Lower lobe of right lung (tissue), 2 donors: ENCODE data around the gene RADIL. TPM values are rescaled to one million over a fixed set of nuclear protein-coding genes. Genes with fewer than 3 reads are reported as not detected.

Source experiments
- ATAC-seq, 2 donors: fragments of 200-7000 bp; cut with Tn5 transposase; one replicate each; pipeline ENCODE4 v1.9.1; 2020 to 2022; ENCODE audit warnings: mild to moderate bottlenecking in 2 of 2, moderate library complexity in 2 of 2
- DNase-seq: peaks from one replicate; pipeline ENCODE4 v3.0.0-alpha.2; 2020
- H3K27ac ChIP-seq: fragments of 200-600 bp; one replicate; pipeline ENCODE4 v1.8.0; 2022
- H3K27me3 ChIP-seq: fragments of 200-600 bp; one replicate; pipeline ENCODE4 v1.8.0; 2022; ENCODE audit warnings: low read depth
- H3K36me3 ChIP-seq: fragments of 200-600 bp; one replicate; pipeline ENCODE4 v1.8.0; 2022; ENCODE audit warnings: mild to moderate bottlenecking
- H3K4me1 ChIP-seq: fragments of 200-600 bp; one replicate; pipeline ENCODE4 v1.8.0; 2022
- H3K4me3 ChIP-seq: fragments of 200-600 bp; one replicate; pipeline ENCODE4 v1.8.0; 2022; ENCODE audit warnings: mild to moderate bottlenecking
- H3K9me3 ChIP-seq: fragments of 200-600 bp; one replicate; pipeline ENCODE4 v1.8.0; 2022
- intact Hi-C: fragments of 100-400 bp; cut with DNase I; formaldehyde crosslinking; loops from one replicate; pipeline ENCODE4 v1.11.0; 2022
- total RNA-seq: library from RNA; stranded (reverse); fragmentation: NEBNext Ultra II Directional; extraction: Animal tissue kit (Norgen Biotek cat#: 25700); gene quantifications from one replicate; pipeline ENCODE4 v1.2.1, GENCODE V29; 2021
- TF ChIP-seq, protein P1 (sequence below): fragments of 200-600 bp; IDR thresholded peaks from one replicate; pipeline ENCODE4 v1.8.0; 2022; ENCODE audit warnings: antibody characterized with exemption, mild to moderate bottlenecking
- donor health status: DM: no; HTN: yes; CAD: no; lungs with severe emphysema.

The RADIL gene
- total RNA-seq, 1 donor from 2014 or later: 9.7 TPM

GRCh38 chr7:4758791-4759190, 124.7 kb downstream of the RADIL start:
- H3K27ac ChIP-seq: no peak overlapping the region
- no peaks in the 10 kb centered on the region for H3K9me3 ChIP-seq
- H3K4me3 ChIP-seq: no peak overlapping the region
- no peak for ATAC-seq
- intact Hi-C loops: no loop called here
- peaks cover 4% of the 10 kb centered on the region for H3K4me1 ChIP-seq
- H3K36me3 ChIP-seq: peaks cover 98% of the 10 kb centered on the region
- TF ChIP-seq, protein P1, sequence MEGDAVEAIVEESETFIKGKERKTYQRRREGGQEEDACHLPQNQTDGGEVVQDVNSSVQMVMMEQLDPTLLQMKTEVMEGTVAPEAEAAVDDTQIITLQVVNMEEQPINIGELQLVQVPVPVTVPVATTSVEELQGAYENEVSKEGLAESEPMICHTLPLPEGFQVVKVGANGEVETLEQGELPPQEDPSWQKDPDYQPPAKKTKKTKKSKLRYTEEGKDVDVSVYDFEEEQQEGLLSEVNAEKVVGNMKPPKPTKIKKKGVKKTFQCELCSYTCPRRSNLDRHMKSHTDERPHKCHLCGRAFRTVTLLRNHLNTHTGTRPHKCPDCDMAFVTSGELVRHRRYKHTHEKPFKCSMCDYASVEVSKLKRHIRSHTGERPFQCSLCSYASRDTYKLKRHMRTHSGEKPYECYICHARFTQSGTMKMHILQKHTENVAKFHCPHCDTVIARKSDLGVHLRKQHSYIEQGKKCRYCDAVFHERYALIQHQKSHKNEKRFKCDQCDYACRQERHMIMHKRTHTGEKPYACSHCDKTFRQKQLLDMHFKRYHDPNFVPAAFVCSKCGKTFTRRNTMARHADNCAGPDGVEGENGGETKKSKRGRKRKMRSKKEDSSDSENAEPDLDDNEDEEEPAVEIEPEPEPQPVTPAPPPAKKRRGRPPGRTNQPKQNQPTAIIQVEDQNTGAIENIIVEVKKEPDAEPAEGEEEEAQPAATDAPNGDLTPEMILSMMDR: no peak
- no peak for DNase-seq
- no peaks in the 10 kb centered on the region for H3K27me3 ChIP-seq

GRCh38 chr7:4758111-4758510, 125.4 kb downstream of the RADIL start:
- Histone ChIP-seq H3K27me3 (no peaks in the 10 kb centered on the region), H3K27ac (no peak overlapping the region), H3K4me1 (peaks cover 9% of the 10 kb centered on the region), H3K9me3 (no peaks in the 10 kb centered on the region), H3K36me3 (peaks cover 91% of the 10 kb centered on the region), H3K4me3 (no peak overlapping the region)
- DNase-seq: no peak
- TF ChIP-seq, protein P1: no peak
- ATAC-seq: no peak
- intact Hi-C loops: no loop called here

DNA sequence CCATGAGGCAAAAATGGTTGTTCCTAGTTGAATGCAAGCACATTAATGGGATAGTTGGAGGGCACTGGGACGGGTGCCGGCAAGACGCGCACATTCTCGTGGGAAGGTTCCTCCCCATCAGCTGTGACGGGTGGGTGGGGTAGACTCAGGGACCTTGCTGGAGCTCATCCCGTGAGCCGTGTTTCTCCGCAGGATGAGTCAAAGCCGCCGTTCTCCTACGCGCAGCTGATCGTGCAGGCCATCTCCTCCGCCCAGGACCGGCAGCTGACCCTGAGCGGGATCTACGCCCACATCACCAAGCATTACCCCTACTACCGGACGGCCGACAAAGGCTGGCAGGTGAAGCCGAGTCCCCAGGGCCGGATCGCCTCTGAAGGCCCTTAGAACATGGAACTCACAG, 128.5 kb downstream of the RADIL start:
- Histone ChIP-seq H3K27ac (no peak overlapping the region), H3K4me1 (peaks cover 9% of the 10 kb centered on the region), H3K4me3 (no peak overlapping the region), H3K27me3 (no peaks in the 10 kb centered on the region), H3K36me3 (peaks cover 64% of the 10 kb centered on the region), H3K9me3 (no peaks in the 10 kb centered on the region)
- intact Hi-C loops: no loop called here
- TF ChIP-seq, protein P1: no peak
- ATAC-seq: no peak
- DNase-seq: no peak

DNA sequence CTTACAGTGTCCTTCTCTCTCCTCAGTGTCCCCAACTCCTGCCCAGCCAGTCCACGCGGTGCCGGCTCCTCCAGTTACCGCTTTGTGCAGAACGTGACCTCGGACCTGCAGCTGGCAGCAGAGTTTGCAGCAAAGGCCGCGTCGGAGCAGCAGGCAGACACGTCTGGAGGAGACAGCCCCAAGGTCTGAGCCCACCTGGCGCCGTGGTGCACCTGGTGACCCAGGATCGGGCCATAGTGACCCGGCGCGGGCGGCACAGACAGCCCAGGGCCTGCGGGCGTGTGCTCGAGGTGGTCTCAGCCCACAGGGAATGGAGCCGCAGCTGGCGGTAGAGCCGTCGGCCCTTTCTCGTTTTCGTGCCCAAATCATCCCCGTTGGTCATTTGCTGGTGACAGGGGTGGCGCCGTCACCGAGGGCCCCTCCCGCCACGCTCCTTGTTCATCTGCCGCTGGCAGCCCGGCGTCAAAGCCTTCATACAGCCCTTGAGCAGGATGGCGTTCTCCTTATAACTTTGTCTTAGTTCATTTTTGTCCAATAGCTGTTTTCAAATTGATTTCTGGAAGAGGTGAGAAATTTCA, 129.0 kb downstream of the RADIL start:
- H3K4me3 ChIP-seq: no peak overlapping the region
- H3K36me3 ChIP-seq: peaks cover 63% of the 10 kb centered on the region
- TF ChIP-seq, protein P1: no peak
- H3K4me1 ChIP-seq: peaks cover 10% of the 10 kb centered on the region
- no peak overlapping the region for H3K27ac ChIP-seq
- DNase-seq: no peak
- H3K9me3 ChIP-seq: no peaks in the 10 kb centered on the region
- intact Hi-C loops: no loop called here
- H3K27me3 ChIP-seq: no peaks in the 10 kb centered on the region
- peak in 1 of 2 donors; percentile 4 for ATAC-seq

GRCh38 chr7:4753598-4754432, 129.7 kb downstream of the RADIL start:
- intact Hi-C loops: no loop called here
- H3K4me1 ChIP-seq: peaks cover 15% of the 10 kb centered on the region
- no peaks in the 10 kb centered on the region for H3K27me3 ChIP-seq
- peak; percentile 92 for DNase-seq
- H3K9me3 ChIP-seq: no peaks in the 10 kb centered on the region
- peaks cover 62% of the 10 kb centered on the region for H3K36me3 ChIP-seq
- H3K27ac ChIP-seq: no peak overlapping the region
- no peak overlapping the region for H3K4me3 ChIP-seq
- peak; percentile 91 to 92 for ATAC-seq
- TF ChIP-seq, protein P1: peak; percentile 91
